Measurements from ENCODE around the gene TADA2A. TPM values are rescaled to one million over a fixed set of nuclear protein-coding genes. Genes with fewer than 3 reads are reported as not detected.

Gene TADA2A
- total RNA-seq, 1 donor from 2014 or later: 42.0 TPM

DNA sequence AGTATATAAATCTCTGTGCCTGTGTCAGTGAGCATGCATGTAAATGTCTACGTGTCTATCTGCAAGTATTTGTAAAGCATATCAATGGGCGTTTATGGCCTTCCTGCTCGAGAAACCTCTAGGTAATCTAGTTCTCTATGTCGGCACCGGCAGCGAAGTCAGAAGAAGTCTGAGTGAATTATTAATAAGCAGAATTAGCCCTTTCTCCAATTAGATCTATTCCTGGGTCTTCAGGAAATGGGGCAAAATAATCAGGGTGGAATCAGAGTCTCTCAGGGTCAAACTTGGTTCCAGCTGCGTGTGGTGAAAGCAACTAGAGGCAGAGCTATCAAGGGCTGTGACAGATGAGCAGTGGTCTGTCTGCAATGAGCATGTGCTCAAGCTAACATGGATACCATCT, 31.0 kb upstream of the TADA2A start, which contains the start of gene C17orf78:
TSS of gene C17orf78 (plus strand) at position 280 of the 400 bp plus-strand sequence. CDS start at position 388, 108 bp downstream.
- Mint-ChIP-seq H3K4me3 (no peak within 1 kb of the TSS), H3K9me3 (no peaks in the 10 kb centered on the region), H3K27me3 (no peaks in the 10 kb centered on the region), H3K4me1 (peaks cover 4% of the 10 kb centered on the region), H3K27ac (no peak within 1 kb of the TSS), H3K36me3 (ENCODE audit: low read depth) (no peaks in the 10 kb centered on the region)
- ATAC-seq (ENCODE audit: low read depth): no peak
- CTCF ChIA-PET: interaction anchor here (1.0 kb wide), 1 partner anchor 17 kb away, joined by 4 read pairs; no protein-coding TSS in a partner anchor
- no peak for DNase-seq
- POLR2A ChIA-PET: interaction anchor here (0.6 kb wide), 1 partner anchor 165 kb away, joined by 3 read pairs; no protein-coding TSS in a partner anchor
- intact Hi-C loops (cut with micrococcal nuclease): loop anchor here (10.0 kb wide), 1 partner anchor 439 kb away; no protein-coding TSS in a partner anchor
- TF ChIP-seq CTCF (IDR thresholded peaks at IDR 0.05): no peak

DNA sequence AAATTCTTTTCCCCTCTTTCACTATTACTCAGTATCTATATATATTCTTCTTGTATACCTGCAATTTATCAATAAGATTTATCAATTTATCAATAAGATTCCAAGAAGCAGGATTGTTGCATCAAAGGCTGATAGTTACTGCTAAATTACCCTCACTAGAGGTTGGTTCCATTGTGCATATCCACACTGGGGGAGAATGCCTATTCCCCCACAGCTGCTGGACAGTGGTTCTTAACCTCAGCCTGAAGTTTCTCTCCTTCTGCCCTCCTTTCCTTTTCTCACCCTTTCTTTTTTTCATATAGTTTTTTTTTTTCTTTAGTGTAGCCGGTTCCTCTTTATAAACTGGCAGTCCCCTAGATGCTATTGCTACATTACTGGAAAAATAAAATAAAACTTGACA, 24.6 kb upstream of the TADA2A start:
- ATAC-seq (ENCODE audit: low read depth) (no peak), DNase-seq (no peak)
- no peaks in the 10 kb centered on the region for H3K9me3 Mint-ChIP-seq
- no peaks in the 10 kb centered on the region for H3K27me3 Mint-ChIP-seq
- intact Hi-C loops (cut with micrococcal nuclease): no loop called here
- H3K4me1 Mint-ChIP-seq: no peaks in the 10 kb centered on the region
- no peak overlapping the region for H3K27ac Mint-ChIP-seq
- ChIA-PET CTCF (interaction anchor here (1.7 kb wide), 1 partner anchor 8 kb away, joined by 5 read pairs; no protein-coding TSS in a partner anchor), POLR2A (no interaction called here)
- H3K4me3 Mint-ChIP-seq: no peak overlapping the region
- no peak for TF ChIP-seq CTCF (IDR thresholded peaks at IDR 0.05)
- H3K36me3 Mint-ChIP-seq (ENCODE audit: low read depth): no peaks in the 10 kb centered on the region

- POLR2A ChIA-PET: interaction anchor here (0.6 to 0.7 kb wide), 2 partner anchors 26 to 378 kb away, joined by 3 read pairs; no protein-coding TSS in a partner anchor
- CTCF ChIA-PET: interaction anchor here (1.0 kb wide), 1 partner anchor 11 kb away, joined by 3 read pairs; no protein-coding TSS in a partner anchor
- ATAC-seq (ENCODE audit: low read depth) (no peak), DNase-seq (no peak)
- no peaks in the 10 kb centered on the region for H3K4me1 Mint-ChIP-seq
- H3K27me3 Mint-ChIP-seq: no peaks in the 10 kb centered on the region
- no peaks in the 10 kb centered on the region for H3K9me3 Mint-ChIP-seq
- intact Hi-C loops (cut with micrococcal nuclease): no loop called here
- H3K4me3 Mint-ChIP-seq: no peak overlapping the region
- no peak for TF ChIP-seq CTCF (IDR thresholded peaks at IDR 0.05)
- H3K36me3 Mint-ChIP-seq (ENCODE audit: low read depth): no peaks in the 10 kb centered on the region
- H3K27ac Mint-ChIP-seq: no peak overlapping the region
Measured at GRCh38 chr17:37384560-37385149, 22.0 kb upstream of the TADA2A start.

- Mint-ChIP-seq H3K36me3 (ENCODE audit: low read depth) (no peaks in the 10 kb centered on the region), H3K27me3 (no peaks in the 10 kb centered on the region), H3K27ac (no peak overlapping the region), H3K4me1 (no peaks in the 10 kb centered on the region), H3K9me3 (no peaks in the 10 kb centered on the region), H3K4me3 (no peak overlapping the region)
- ChIA-PET CTCF (interaction anchor here (1.0 kb wide), 1 partner anchor 12 kb away, joined by 3 read pairs; no protein-coding TSS in a partner anchor), POLR2A (interaction anchor here (0.6 to 0.7 kb wide), 2 partner anchors 27 to 377 kb away, joined by 3 read pairs; no protein-coding TSS in a partner anchor)
- no peak for ATAC-seq (ENCODE audit: low read depth)
- DNase-seq: no peak
- no peak for TF ChIP-seq CTCF (IDR thresholded peaks at IDR 0.05)
- intact Hi-C loops (cut with micrococcal nuclease): no loop called here
Measured at GRCh38 chr17:37385474-37385990, 21.2 kb upstream of the TADA2A start.

DNA sequence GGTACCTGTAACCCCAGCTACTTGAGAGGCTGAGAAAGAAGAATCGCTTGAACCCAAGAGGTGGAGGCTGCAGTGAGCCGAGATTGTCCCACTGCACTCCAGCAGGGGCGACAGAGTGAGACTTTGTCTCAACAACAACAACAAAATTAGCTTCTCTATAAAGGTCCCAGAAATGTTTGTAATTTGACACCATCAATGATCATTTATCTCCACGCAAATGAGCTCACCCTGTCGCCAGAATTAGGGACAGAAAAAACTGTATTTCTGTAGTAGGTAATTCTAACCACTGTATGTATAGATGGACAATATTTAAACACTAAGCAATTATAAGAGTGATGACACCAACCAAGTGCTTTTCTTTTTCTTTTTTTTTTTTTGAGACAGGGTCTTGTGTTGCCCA, 20.2 kb upstream of the TADA2A start:
- no peak for TF ChIP-seq CTCF (IDR thresholded peaks at IDR 0.05)
- H3K4me3 Mint-ChIP-seq: no peak overlapping the region
- no peaks in the 10 kb centered on the region for H3K9me3 Mint-ChIP-seq
- DNase-seq (no peak), ATAC-seq (ENCODE audit: low read depth) (no peak)
- no peaks in the 10 kb centered on the region for H3K4me1 Mint-ChIP-seq
- H3K27ac Mint-ChIP-seq: no peak overlapping the region
- ChIA-PET POLR2A (interaction anchor here (0.7 kb wide), 1 partner anchor 87 kb away, joined by 3 read pairs; no protein-coding TSS in a partner anchor), CTCF (interaction anchor here (0.9 kb wide), 1 partner anchor 11 kb away, joined by 3 read pairs; no protein-coding TSS in a partner anchor)
- intact Hi-C loops (cut with micrococcal nuclease): no loop called here
- no peaks in the 10 kb centered on the region for H3K36me3 Mint-ChIP-seq (ENCODE audit: low read depth)
- no peaks in the 10 kb centered on the region for H3K27me3 Mint-ChIP-seq

Measured in activated B cell treated with CpG ODN at 0.5 μM for 24 hours (primary cell).